Measurements from ENCODE around the gene UPP2.

Gene UPP2

GRCh38 chr2:158142568-158143332, 41.1 kb downstream of the UPP2 start:
- no peak for DNase-seq

DNA sequence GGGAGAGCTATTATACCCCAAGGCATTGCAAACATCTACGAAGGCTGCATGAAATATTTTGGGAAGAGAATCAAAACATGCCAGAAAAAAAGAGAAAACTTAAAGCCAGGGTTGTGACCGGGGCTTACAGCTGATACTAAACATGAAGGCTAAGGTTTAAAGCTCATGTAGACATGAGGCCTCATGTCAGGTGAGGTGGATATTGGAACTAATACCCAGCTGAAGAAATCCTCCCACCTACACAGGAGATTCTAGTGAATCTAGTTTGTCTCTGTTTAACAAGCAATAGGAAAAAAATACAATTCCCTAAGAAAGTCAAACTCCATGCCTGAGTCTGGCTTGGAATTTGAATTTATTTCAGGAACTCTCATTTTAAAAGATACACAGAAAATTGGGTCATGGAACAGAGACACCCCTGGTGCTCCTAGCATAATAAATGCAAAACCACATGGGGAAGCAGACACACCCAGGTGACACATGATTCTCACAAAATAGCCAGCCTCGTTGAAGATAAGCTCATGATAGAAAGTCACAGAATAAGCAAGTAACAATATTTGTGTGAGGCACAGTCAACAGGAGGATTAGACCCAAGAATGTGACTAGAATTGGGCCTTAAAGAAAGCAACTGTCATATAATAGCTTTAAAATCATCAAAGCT, 42.2 kb downstream of the UPP2 start:
- no peak for DNase-seq

DNA sequence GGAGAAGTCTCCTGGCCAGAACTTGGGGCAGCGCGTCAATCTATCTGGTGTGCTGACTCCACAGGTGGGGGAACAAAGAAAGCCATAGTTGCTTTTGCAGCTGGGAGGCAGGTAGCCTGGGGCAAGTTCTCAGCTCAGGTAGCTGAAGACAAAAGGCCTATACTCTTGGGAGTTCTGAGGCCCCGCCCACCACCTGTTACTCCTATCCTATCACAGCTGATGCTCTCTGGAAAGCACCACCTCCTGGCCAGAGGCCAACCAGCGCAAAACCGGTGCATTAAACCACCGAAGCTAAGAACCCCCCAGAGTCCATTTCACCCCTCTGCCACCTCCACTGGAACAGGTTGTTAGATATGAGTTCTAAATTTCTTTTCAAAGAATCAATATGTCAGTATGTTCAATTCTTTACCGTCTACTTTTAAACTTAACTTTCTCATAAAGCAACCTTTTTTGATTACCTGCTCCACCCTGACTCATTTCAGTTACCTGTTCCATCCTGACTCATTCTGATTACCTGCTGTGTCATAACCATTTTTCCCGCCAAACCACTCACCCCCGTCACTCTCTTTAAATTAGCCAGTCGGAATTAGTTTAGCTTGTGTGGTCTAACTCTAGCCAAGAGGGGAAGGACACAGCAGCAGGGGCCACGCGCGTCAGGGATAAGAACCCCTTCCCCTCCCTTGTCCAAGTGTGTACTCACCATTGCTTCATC, 43.4 kb downstream of the UPP2 start:
- DNase-seq: no peak

- no peak for DNase-seq
Observed at GRCh38 chr2:158153270-158154015, 51.8 kb downstream of the UPP2 start.

- DNase-seq: no peak
Observed at GRCh38 chr2:158154596-158154995, 52.9 kb downstream of the UPP2 start.

DNA sequence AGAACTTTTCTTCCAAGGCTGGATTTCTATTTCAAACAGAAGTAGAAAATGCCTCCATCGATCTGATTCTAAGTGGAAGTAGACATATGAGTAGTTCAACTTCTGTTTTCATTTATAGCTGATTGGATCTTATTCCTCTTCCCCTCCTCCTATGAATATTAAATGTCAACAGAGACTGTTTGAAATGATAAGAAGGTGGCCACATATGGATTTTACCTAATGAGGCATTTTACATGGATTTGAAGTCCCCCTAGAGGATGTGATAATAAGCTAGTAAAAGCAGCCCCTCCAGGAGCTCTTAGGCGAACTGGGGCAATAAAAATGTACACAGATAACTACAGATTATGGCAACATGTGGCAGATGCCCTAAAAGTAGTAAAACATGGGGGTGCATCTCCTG, 71.0 kb downstream of the UPP2 start:
- DNase-seq: no peak

DNA sequence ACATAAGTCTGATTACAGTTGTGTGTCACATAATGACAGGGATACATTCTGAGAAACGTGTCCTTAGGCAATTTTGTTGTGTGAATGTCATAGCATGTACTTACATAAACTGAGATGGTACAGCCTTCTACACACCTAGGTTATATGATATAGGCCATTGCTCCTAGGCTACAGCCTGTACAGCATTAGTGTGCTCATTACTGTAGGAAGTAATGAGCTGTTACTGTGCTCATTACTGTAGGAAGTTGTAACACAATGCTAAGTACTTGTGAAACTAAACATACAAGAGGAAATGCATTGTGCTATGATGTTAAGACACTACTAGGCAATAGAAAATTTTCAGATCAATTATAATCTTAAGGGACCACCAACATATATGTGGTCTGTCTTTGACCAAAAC, 72.8 kb downstream of the UPP2 start:
- DNase-seq: no peak

- DNase-seq: no peak
Observed at GRCh38 chr2:158174956-158175355, 73.3 kb downstream of the UPP2 start.

- DNase-seq: no peak
Observed at GRCh38 chr2:158178646-158179045, 77.0 kb downstream of the UPP2 start.

DNA sequence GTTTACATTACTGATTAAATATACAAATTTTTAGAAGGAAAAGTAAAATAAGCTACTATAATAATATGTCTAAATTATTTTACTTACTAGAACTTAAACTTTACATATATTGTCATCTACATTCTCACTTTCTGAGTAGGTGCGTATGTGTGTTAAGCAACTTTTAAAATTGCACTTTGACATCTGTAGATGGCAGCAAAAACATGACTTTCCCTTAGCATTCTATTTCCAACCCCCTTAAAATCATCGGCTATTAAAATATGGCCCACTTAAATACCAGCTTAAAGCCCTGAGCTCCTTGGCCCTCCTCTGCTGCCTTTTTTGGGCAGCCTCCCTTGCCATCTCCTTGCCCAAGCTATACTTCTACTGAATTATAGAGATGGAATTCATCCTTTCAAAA, 78.0 kb downstream of the UPP2 start:
- DNase-seq: no peak

DNA sequence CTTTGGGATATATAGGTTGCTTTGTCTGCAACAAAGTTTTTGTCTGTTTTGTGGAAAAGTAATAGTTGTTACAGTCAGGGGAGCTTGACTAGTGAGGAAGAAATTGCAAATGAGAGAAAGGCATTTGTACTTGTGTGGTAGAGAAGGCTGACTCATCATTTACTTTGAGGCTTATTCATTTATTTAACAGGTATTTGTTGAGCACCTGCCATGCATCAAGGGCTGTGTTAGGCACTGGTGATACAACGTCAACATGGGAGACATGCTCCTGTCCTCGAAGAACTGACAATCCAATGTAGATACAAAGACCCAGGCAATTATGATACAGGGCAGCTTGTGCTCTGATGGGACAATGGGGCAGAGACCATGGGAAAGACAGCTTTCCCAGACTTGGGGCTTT, 79.5 kb downstream of the UPP2 start:
- DNase-seq: no peak

GRCh38 chr2:158182676-158183295, 81.1 kb downstream of the UPP2 start:
- no peak for DNase-seq

DNA sequence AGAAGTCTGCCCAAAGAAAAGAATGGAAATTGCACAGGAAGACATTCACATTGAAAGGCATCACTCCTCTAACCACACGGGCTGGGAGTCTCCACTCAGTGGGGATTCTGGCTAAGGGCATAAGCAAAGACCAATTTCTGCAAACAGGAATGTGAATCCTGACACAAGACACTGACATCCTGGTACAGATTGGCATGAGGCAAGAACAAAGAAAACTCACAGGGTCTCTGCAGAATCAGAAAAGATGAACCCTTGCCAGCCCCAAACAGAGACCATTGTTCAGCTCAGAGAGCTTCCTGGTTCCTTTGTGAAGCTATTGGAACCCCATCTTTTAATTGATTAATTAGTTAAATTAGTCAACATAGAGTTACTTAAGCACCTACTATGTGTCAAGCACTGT, 82.3 kb downstream of the UPP2 start:
- no peak for DNase-seq

DNA sequence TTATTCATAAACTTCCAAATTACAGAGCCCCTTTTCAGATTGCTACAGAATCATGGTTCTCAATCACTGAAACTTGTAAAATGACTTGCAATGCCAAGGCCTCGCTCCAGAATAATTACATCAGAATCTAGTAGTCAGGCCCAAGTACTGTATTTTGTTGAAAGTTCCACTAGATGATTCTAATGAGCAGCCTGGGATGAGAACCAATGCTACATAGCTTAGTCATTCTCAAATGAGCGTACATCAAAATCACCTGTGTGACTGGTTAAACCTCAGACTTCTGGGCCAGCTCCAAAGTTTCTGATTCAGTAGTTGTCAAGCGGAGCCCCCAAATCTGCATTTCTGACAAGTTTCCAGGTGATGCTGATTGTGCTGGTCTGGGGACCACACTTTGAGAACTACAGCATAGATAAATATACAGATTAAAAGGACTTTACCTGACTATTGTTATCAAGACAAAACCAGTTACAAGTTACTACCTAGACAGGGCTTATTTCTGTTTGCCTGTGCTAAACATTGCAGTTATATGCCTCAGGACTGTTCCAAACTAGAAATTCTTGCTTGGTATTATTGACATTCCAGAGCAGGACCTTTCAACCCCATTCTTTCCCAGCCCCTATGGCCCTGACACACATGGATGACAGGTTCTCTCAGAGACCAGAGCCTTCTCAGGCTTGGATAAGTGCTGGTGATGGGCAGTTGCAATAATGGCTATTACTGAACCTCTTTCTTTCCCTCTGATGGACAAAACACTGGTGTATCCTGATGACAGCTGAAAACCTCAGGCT, 83.1 kb downstream of the UPP2 start:
- DNase-seq: no peak
